NCI-H128 (cell line): ENCODE measurements around the gene GNS.

ENCODE experiments used
- DNase-seq: peaks from one replicate; lab custom pipeline; 2025; ENCODE audit not compliant: unreplicated experiment; lab: John Stamatoyannopoulos, UW

Gene GNS

GRCh38 chr12:64678248-64678647, 81.0 kb downstream of the GNS start:
- DNase-seq, result no peak

- DNase-seq, result no peak
Measured at GRCh38 chr12:64675795-64676194, 83.4 kb downstream of the GNS start.

- no peak for DNase-seq
Measured at GRCh38 chr12:64674367-64674922, 84.8 kb downstream of the GNS start.

- DNase-seq, result peak; percentile 31
Measured at GRCh38 chr12:64673490-64674169, 85.6 kb downstream of the GNS start.

- DNase-seq, result no peak
Measured at GRCh38 chr12:64672925-64673409, 86.2 kb downstream of the GNS start.

- no peak for DNase-seq
Measured at GRCh38 chr12:64671681-64672080, 87.5 kb downstream of the GNS start.

GRCh38 chr12:64670919-64671639, 88.1 kb downstream of the GNS start:
- DNase-seq, result no peak

- DNase-seq, result no peak
Measured at GRCh38 chr12:64670019-64670418, 89.2 kb downstream of the GNS start.

GRCh38 chr12:64669270-64669842, 89.8 kb downstream of the GNS start:
- DNase-seq, result no peak

GRCh38 chr12:64667793-64668192, 91.4 kb downstream of the GNS start:
- no peak for DNase-seq

GRCh38 chr12:64666054-64666914, 92.9 kb downstream of the GNS start:
- DNase-seq, result no peak

- DNase-seq, result no peak
Measured at GRCh38 chr12:64665514-64665913, 93.7 kb downstream of the GNS start.
